Panc1 (cell line): ENCODE results near the gene TRIM62. TPM values are rescaled to one million over a fixed set of nuclear protein-coding genes. Genes with fewer than 3 reads are reported as not detected.
"Not testable (repeated sequence)": the region's sequence is repeated elsewhere in the genome, so short reads cannot be mapped to it uniquely, and the experiment has no call there.

Experiments used
- ATAC-seq: fragments of 200-7000 bp; cut with Tn5 transposase; 2 replicates; pipeline ENCODE4 v1.9.1; 2020; ENCODE audit warnings: mild to moderate bottlenecking, moderate library complexity
- BruUV-seq: library from RNA; stranded (reverse); fragments of 400-500 nt; replicated peaks from 2 replicates; lab custom pipeline; 2021; lab: Mats Ljungman, UMichigan
- CTCF ChIA-PET: fragments of 300-600 bp; sonication (Branson Sonifier 250); formaldehyde crosslinking; loops from one replicate; lab custom pipeline; 2022; ENCODE audit warnings: antibody characterized with exemption; lab: Charles Lee
- POLR2A ChIA-PET: fragments of 300-600 bp; sonication (Branson Sonifier 250); formaldehyde crosslinking; loops from one replicate; lab custom pipeline; 2022; ENCODE audit warnings: antibody characterized with exemption; lab: Charles Lee
- DNase-seq: peaks from one replicate; pipeline ENCODE4 v3.0.0-alpha.2; 2010; ENCODE audit warnings: low read depth, low spot score
- H3K27ac ChIP-seq: 2 replicates; pipeline ENCODE4 v1.5.1; 2011; ENCODE audit warnings: mild to moderate bottlenecking, low read length, inconsistent platforms
- H3K27me3 ChIP-seq: fragments of 200-500 bp; sonication (Bioruptor generic); 2 replicates; pipeline ENCODE4 v1.6.0; 2014; ENCODE audit warnings: low read length, inconsistent platforms; ENCODE audit not compliant: control insufficient read depth, insufficient read depth
- H3K36me3 ChIP-seq: fragments of 200-500 bp; sonication (Bioruptor generic); 2 replicates; pipeline ENCODE4 v1.5.1; 2014; ENCODE audit warnings: inconsistent platforms, mild to moderate bottlenecking, low read length, moderate library complexity; ENCODE audit not compliant: control insufficient read depth, insufficient read depth
- H3K4me1 ChIP-seq: 2 replicates; pipeline ENCODE4 v1.5.1; 2011; ENCODE audit warnings: inconsistent platforms, mild to moderate bottlenecking, low read length, moderate library complexity; ENCODE audit not compliant: control insufficient read depth, insufficient read depth
- H3K4me3 ChIP-seq, 2 experiments: 2 replicates each; pipeline ENCODE4 v1.5.1; 2011 to 2012; ENCODE audit warnings: low read depth in 2 of 2, low read length in 2 of 2, mild to moderate bottlenecking in 2 of 2, inconsistent platforms in 1 of 2, moderate library complexity in 1 of 2
- H3K9me3 ChIP-seq: fragments of 200-500 bp; sonication (Bioruptor generic); 2 replicates; pipeline ENCODE4 v1.5.1; 2014; ENCODE audit warnings: low read depth, mild to moderate bottlenecking, inconsistent platforms, low read length, moderate library complexity; ENCODE audit not compliant: control insufficient read depth, insufficient read depth
- CTCF ChIP-seq: fragments of 450-650 bp; IDR thresholded peaks from 2 replicates; pipeline ENCODE4 v1.5.1; 2017; ENCODE audit warnings: mild to moderate bottlenecking
- POLR2AphosphoS5 ChIP-seq: IDR thresholded peaks from 2 replicates; pipeline ENCODE4 v1.6.1; 2012; ENCODE audit warnings: mild to moderate bottlenecking, low read depth, low read length, moderate library complexity
- SIN3A ChIP-seq: IDR thresholded peaks from 2 replicates; pipeline ENCODE4 v1.6.1; 2012; ENCODE audit warnings: low read depth, mild to moderate bottlenecking, low read length, moderate library complexity, borderline replicate concordance; ENCODE audit not compliant: insufficient read depth
- TCF7L2 ChIP-seq: IDR thresholded peaks from 2 replicates; pipeline ENCODE4 v1.6.1; 2011; ENCODE audit warnings: mild to moderate bottlenecking, low read depth, low read length, inconsistent platforms
- in situ Hi-C: cut with HindIII; loops from 2 replicates; pipeline ENCODE4 v1.10.0; 2016; ENCODE audit warnings: low sequenced_read_pairs, low pct_unique_long_range_greater_than_20kb
- intact Hi-C: fragments of 100-400 bp; cut with micrococcal nuclease; formaldehyde crosslinking; loops from one replicate; pipeline ENCODE4 v1.10.0; 2022; ENCODE audit not compliant: unreplicated experiment
- total RNA-seq: library from RNA; stranded (reverse); gene quantifications from one replicate; pipeline ENCODE4 v1.2.1, GENCODE V29; 2021; ENCODE audit not compliant: unreplicated experiment
- TF ChIP-seq, protein P1 (sequence below), 2 experiments: IDR thresholded peaks; 2 replicates each; pipeline ENCODE4 v1.6.1; 2011 to 2012; ENCODE audit warnings: low read depth in 2 of 2, control low read depth in 1 of 2, low read length in 1 of 2, mild to moderate bottlenecking in 1 of 2, moderate library complexity in 1 of 2; ENCODE audit not compliant: insufficient read depth in 1 of 2

TRIM62 gene
- total RNA-seq, 1 experiment from 2014 or later: 7.4 TPM

DNA sequence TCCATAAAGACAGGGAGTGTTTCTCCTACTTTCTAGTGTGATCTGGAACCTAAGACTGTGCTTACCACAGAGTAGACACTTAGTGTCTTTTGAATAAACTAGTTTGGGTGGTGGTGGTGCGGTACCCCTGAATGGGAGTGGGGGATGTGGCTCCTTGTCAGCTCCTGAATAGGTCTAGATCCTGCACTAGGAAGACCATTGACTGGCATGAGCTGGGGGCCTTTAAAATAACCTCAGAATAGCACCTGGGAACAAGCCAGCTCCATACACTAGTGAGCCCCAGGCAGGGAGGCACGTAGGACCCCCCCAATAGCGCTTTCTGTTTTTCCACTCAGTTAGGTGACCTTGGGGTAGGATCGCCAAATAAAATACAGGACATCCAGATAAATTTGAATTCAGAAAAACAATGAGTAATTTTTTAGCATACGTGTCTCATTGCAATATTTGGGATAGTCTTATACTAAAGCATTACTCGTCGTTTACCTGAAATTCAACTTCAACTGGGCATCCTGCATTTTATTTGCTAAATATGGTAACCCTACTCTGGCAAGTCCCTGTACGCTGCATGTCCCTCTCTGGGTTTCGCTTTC, 55.3 kb downstream of the TRIM62 start:
- ATAC-seq: no peak
- Histone ChIP-seq H3K9me3 (no peaks in the 10 kb centered on the region), H3K27ac (peak overlapping the region; percentile 99), H3K27me3 (no peaks in the 10 kb centered on the region), H3K4me1 (peaks cover 11% of the 10 kb centered on the region; the same call in 1 of the 2 replicates), H3K36me3 (peaks cover 2% of the 10 kb centered on the region; the same call in 1 of the 2 replicates), H3K4me3 (peak overlapping the region; percentile 87 to 96)
- intact Hi-C loops (no loop called here), in situ Hi-C loops (no loop called here)
- CTCF ChIA-PET: interaction anchor here (0.8 to 1.7 kb wide), 5 partner anchors 11 to 169 kb away, joined by 3 to 8 read pairs (median 4); partner anchors contain the start of gene TRIM62
- no peak for DNase-seq
- TF ChIP-seq SIN3A (no peak), TCF7L2 (no peak), POLR2AphosphoS5 (no peak), CTCF (no peak)
- TF ChIP-seq, protein P1, sequence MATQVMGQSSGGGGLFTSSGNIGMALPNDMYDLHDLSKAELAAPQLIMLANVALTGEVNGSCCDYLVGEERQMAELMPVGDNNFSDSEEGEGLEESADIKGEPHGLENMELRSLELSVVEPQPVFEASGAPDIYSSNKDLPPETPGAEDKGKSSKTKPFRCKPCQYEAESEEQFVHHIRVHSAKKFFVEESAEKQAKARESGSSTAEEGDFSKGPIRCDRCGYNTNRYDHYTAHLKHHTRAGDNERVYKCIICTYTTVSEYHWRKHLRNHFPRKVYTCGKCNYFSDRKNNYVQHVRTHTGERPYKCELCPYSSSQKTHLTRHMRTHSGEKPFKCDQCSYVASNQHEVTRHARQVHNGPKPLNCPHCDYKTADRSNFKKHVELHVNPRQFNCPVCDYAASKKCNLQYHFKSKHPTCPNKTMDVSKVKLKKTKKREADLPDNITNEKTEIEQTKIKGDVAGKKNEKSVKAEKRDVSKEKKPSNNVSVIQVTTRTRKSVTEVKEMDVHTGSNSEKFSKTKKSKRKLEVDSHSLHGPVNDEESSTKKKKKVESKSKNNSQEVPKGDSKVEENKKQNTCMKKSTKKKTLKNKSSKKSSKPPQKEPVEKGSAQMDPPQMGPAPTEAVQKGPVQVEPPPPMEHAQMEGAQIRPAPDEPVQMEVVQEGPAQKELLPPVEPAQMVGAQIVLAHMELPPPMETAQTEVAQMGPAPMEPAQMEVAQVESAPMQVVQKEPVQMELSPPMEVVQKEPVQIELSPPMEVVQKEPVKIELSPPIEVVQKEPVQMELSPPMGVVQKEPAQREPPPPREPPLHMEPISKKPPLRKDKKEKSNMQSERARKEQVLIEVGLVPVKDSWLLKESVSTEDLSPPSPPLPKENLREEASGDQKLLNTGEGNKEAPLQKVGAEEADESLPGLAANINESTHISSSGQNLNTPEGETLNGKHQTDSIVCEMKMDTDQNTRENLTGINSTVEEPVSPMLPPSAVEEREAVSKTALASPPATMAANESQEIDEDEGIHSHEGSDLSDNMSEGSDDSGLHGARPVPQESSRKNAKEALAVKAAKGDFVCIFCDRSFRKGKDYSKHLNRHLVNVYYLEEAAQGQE (IDR thresholded peaks at IDR 0.05; ENCODE audit: insufficient read depth in 1 of 2, low read depth in 2 of 2, low read length in 1 of 2): no peak
- BruUV-seq: TSS peak; percentile 92
- POLR2A ChIA-PET: no interaction called here

DNA sequence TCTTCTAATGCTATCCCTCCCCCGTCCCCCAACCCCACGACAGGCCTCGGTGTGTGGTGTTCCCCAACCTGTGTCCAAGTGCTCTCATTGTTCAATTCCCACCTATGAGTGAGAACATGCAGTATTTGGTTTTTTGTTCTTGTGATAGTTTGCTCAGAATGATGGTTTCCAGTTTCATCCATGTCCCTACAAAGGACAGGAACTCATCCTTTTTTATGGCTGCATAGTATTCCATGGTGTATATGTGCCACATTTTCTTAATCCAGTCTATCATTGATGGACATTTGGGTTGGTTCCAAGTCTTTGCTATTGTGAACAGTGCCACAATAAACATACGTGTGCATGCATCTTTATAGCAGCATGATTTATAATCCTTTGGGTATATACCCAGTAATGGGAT, 57.2 kb downstream of the TRIM62 start:
- H3K9me3 ChIP-seq, H3K4me1 ChIP-seq, POLR2A ChIA-PET, ATAC-seq, H3K27me3 ChIP-seq, H3K4me3 ChIP-seq, H3K27ac ChIP-seq, H3K36me3 ChIP-seq, DNase-seq, intact Hi-C loops, in situ Hi-C loops, CTCF ChIA-PET, BruUV-seq: not testable (repeated sequence)

DNA sequence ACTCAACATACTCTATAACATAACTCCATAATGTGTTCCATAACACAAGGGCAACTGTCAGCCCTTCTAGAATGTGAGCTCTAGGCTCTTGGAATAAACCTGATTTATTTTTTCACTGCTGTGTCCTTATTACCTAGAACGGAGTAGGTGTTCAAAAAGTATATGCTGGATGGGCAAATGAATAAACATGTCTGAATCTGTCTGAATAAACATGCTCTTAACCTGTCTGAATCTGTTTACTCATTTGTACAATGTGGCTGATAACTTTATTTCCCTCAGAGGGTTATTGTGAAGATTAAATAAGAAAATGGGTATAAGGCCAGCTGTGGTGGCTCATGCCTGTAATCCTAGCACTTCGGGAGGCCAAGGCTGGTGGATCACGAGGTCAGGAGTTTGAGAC, 58.6 kb downstream of the TRIM62 start:
- ATAC-seq: no peak
- ChIA-PET POLR2A (no interaction called here), CTCF (no interaction called here)
- no peak for DNase-seq
- intact Hi-C loops: no loop called here
- Histone ChIP-seq H3K4me3 (no peak overlapping the region), H3K9me3 (no peaks in the 10 kb centered on the region), H3K27ac (no peak overlapping the region), H3K36me3 (peaks cover 2% of the 10 kb centered on the region; the same call in 1 of the 2 replicates), H3K27me3 (no peaks in the 10 kb centered on the region), H3K4me1 (peaks cover 8% of the 10 kb centered on the region)
- in situ Hi-C loops: no loop called here
- BruUV-seq: no TSS peak
- TF ChIP-seq TCF7L2 (no peak), SIN3A (no peak), CTCF (no peak), POLR2AphosphoS5 (no peak)
- TF ChIP-seq, protein P1 (IDR thresholded peaks at IDR 0.05; ENCODE audit: insufficient read depth in 1 of 2, low read depth in 2 of 2, low read length in 1 of 2): no peak
